ENCODE measurements around the gene NBL1. TPM values are rescaled to one million over a fixed set of nuclear protein-coding genes. Genes with fewer than 3 reads are reported as not detected.

NBL1 gene
- total RNA-seq, 1 donor from 2014 or later: 34.6 TPM

- no peak for DNase-seq
Measured at GRCh38 chr1:19670787-19671186, 26.7 kb downstream of the NBL1 start.

- no peak for DNase-seq
Measured at GRCh38 chr1:19672237-19672636, 28.1 kb downstream of the NBL1 start.

GRCh38 chr1:19675797-19676196 is 31.7 kb downstream of the NBL1 start:
- no peak for DNase-seq

- peak; percentile 35 for DNase-seq
Measured at GRCh38 chr1:19676438-19676922, 32.4 kb downstream of the NBL1 start.

GRCh38 chr1:19678493-19678892 is 34.4 kb downstream of the NBL1 start:
- DNase-seq: no peak

GRCh38 chr1:19678931-19679453 is 34.9 kb downstream of the NBL1 start:
- DNase-seq: no peak

DNA sequence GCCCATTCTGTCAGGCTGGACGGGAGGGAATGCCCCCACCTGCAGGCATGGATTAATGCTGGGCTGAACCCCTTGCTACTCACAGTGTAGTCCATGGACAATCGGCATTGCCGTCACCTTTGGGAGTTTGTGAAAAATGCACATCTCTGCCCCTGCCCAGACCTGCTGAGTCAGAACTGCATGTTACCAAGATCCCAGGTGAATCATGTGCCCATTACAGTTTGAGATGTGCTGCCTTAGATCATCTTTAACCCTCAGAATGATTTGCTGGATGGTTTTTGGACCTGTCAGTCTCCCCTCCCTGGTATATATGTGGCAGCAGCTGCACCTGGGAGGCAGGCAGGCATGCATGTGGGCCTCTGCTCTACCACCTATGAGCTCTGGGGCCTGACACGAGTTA is 35.6 kb downstream of the NBL1 start:
- DNase-seq: no peak

DNA sequence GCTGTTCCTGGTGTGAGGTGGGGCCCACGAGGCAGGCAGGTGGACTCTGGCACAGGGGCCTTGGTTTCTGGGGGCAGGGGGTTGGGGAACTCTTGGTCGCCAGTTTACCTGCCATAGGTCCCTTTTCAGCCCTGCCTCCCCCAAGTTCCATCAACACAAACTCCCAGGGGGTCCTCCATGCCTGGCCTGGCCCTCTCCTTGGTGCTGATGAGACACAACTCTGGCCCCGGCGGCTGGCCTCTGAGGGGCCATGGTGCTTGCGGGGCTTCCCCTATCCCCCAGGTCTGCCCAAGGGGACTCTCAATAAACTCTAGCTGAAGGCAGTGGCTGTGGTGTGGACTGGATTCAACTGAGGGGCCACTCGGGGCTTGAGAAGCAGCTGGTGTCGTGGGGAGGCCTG is 36.5 kb downstream of the NBL1 start:
- DNase-seq: no peak

DNA sequence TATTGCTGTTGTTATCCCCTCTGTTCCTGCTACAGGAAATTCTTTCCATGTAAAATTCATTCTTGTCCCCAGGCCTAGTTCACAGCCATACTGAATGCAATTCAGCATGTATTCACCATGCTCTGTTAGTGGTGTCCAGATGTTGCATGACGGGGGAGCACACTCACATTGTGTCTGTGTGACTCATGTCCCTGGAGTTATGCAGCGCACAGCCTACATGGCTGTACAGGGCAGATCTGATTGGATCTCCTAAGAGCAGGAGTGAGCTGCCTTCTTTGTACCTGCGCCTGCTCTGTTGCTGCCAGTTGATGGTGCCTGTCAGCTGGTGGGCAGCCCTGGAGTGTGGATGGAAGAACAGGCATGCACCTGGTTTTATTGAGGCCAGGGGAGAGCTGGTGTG is 38.1 kb downstream of the NBL1 start:
- DNase-seq: peak; percentile 86

GRCh38 chr1:19682901-19683300 is 38.8 kb downstream of the NBL1 start:
- no peak for DNase-seq

DNA sequence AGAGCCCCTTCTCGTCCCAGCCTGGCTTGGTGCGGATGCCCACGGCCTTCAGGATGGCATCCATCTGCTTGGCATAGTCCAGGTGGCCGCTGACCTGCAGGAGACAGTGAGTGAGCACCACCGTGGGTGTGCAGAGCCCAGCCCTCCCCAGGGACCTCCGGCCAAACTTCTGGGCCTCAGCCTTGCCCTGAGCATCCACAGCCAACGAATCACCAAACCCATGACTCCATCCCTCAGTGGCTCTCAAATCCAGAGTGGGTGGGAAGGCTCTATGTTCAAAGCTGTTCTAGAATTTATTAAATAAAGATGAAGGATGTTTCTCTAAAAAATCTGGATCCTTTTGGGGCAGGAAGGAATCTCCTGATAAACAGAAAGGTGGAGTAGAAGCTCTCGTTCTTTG is 39.2 kb downstream of the NBL1 start:
- no peak for DNase-seq

DNA sequence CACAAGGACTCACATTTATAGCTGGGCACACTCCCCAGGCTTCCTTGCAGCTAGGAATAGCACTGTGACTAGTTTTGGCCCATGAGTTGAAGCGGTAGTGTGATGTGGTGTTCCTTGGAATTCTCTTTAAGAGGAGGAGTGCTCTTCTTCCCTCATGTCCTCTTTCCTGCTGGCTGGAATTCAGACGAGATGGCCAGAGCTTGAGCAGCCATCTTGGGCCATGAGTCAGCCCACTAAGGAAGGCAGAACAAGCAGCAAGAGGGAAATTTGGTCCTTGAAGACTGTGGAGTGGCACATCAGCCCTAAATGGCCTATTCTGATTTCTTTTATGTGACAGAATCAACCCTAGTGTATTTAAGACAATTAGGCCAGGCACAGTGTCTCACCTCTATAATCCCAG is 40.6 kb downstream of the NBL1 start:
- no peak for DNase-seq

GRCh38 chr1:19685994-19686393 is 41.9 kb downstream of the NBL1 start:
- DNase-seq: no peak

GRCh38 chr1:19687414-19687813 is 43.3 kb downstream of the NBL1 start:
- no peak for DNase-seq

DNA sequence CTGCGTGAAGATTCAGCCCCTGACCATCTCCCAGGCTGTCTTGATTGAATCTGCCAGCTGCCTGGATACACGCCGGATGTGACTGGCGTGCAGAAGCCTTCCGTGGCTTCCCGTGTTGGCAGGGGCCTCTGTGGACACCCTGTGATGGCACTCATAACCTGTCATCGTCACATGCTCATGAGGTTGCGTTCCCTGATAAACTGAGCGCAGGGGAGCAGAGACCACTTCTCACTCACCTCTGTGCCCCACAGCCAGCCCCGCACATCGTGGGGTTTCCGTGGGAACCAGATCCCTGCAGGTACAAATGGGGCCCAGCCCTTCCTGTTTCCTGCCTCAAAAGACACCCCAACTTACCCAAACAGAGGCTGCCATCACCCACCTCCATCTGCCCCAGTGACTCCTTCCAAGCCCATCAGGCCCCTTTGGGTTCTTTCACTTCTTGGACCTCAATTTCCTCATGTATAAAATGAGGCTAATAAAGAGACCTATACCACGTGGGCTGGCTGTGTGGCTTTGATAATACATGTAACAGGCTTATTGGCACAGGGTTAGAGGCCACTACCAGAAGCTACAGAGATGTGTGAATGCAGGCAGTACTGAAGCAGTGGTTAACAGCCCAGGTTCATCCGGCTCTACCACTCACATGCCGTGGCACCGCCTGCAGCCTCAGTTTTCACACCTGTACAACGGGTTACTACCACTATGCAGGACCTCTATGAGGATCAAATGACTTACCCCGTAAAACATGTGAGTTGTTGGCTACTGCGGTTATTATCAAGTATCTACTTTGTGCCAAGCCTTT is 44.1 kb downstream of the NBL1 start:
- no peak for DNase-seq

- no peak for DNase-seq
Measured at GRCh38 chr1:19689085-19689757, 45.1 kb downstream of the NBL1 start.

- no peak for DNase-seq
Measured at GRCh38 chr1:19689856-19690255, 45.7 kb downstream of the NBL1 start.

GRCh38 chr1:19690342-19690741 is 46.2 kb downstream of the NBL1 start:
- no peak for DNase-seq

- no peak for DNase-seq
Measured at GRCh38 chr1:19694298-19694697, 50.2 kb downstream of the NBL1 start.

DNA sequence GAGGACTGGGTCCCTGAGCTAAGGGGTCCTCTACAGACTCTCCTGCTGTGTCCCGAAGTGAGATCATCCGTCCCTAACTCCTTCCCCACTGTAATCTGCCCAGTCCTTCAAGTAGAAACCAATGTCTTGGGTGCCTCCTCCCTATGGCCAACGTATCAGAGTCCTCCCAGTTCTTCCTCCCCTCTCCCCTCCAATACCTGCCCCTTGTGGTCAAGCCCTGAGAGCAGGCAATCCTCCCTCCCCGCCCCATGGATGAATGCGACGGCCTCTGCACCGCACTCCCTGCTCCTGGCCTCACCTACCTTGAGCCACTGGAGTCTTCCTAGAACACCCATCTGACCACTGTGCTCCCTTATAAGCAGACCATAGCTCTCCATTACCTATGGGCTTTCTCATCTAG is 51.7 kb downstream of the NBL1 start:
- no peak for DNase-seq

DNA sequence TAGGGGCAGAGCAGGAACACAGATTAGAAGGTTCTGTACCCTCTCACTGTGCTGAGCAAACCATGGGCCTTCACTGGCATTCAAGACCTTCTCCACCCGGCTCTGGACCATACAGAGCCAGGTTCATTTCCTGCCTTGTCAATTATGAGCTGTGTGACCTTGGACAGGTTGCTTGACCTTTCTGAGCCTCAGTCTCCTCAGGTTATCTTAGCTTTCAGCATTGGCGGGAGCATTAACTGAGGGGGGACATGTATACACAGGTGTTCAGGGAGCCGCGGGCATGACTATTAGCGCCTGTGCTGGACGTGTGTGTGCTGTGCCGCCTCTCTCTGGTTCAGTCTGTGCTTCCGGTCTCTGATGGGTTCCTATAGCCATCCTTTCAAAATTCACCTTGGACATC is 52.7 kb downstream of the NBL1 start:
- no peak for DNase-seq

- no peak for DNase-seq
Measured at GRCh38 chr1:19698181-19698580, 54.1 kb downstream of the NBL1 start.

DNA sequence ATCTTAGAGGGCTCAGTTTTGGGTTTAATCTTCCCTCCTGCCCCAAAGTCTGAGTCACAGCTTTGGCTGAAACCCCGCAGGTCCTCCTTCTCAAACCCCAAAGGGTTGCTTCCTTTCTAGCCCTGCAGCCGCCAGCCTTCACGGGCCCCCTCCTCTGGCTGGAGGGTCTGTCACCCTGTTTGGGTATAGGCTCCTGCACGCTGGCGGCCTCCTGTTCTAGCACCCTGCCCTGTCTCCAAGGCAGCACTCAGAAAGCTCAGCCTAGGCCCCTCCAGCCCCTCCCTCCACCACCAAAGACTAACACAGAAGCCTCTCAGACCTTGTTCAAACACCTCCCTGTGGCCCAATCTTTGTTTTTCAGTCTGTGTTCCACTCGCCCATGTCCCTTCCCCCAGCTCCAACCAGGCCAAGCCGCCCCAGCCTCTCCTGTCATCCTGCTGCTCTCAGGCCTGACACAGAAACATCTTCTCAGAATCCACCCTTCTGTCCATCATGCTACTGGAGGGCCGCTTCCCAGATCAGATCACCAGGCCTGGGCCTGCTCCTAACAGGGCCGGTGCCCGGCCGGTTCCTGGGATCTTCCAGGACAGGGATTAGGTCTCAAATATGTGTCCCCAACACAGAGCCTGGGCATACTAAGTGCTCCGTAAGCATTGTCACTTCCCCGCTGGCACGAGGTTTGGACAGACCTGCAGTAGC is 56.1 kb downstream of the NBL1 start:
- DNase-seq: no peak

Data from skin of body (tissue), 2 donors.